PC-3 (cell line): ENCODE data around the gene PRKCQ.

Experiments used
- CTCF ChIP-seq: fragments of 300-600 bp; sonication (generic); conservative IDR thresholded peaks from 2 replicates; pipeline ENCODE4 v1.5.1; 2017; ENCODE audit warnings: antibody characterized with exemption, low read depth, mild to moderate bottlenecking, low read length
- EZH2 ChIP-seq: fragments of 300-600 bp; sonication (generic); IDR thresholded peaks from one replicate; pipeline ENCODE4 v1.6.1; 2017; ENCODE audit warnings: antibody characterized with exemption, mild to moderate bottlenecking, low read length; ENCODE audit not compliant: unreplicated experiment
- EZH2phosphoT487 ChIP-seq: fragments of 300-600 bp; sonication (generic); IDR thresholded peaks from 2 replicates; pipeline ENCODE4 v1.6.1; 2018; ENCODE audit warnings: mild to moderate bottlenecking, antibody characterized with exemption, low read length, borderline replicate concordance

GRCh38 chr10:6482737-6483357 lies 97.2 kb downstream of the PRKCQ start:
- TF ChIP-seq CTCF, result no peak
- TF ChIP-seq EZH2, result no peak
- no peak for TF ChIP-seq EZH2phosphoT487
